Stomach (tissue), 9 donors: ENCODE results near the gene TFAM. TPM values are rescaled to one million over a fixed set of nuclear protein-coding genes. Genes with fewer than 3 reads are reported as not detected.

Source experiments
- DNase-seq, 2 donors: peaks; one replicate each; pipeline versions ENCODE4 v3.0.0 to v3.0.0-alpha.2; 2013 to 2019
- H3K27ac ChIP-seq, 5 donors: fragments of 200-600 bp in 4 of 5; sonication (generic) in 4 of 5; one replicate each; pipeline ENCODE4 v1.5.1; 2013 to 2019; ENCODE audit warnings: mild to moderate bottlenecking in 1 of 5, moderate library complexity in 1 of 5
- H3K27me3 ChIP-seq, 3 donors: fragments of 200-600 bp; sonication (generic); one replicate each; pipeline ENCODE4 v1.5.1; 2017 to 2019; ENCODE audit warnings: mixed run types in 1 of 3
- H3K36me3 ChIP-seq, 4 donors: fragments of 200-600 bp; sonication (generic); 1 replicate in 3 of 4; 2 replicates in 1 of 4; pipeline ENCODE4 v1.5.1; 2016 to 2019
- H3K4me1 ChIP-seq, 4 donors: fragments of 200-600 bp; sonication (generic); one replicate each; pipeline ENCODE4 v1.5.1; 2016 to 2019
- H3K4me3 ChIP-seq, 4 donors: fragments of 200-600 bp; sonication (generic) in 3 of 4; one replicate each; pipeline ENCODE4 v1.5.1; 2016 to 2019; ENCODE audit warnings: mild to moderate bottlenecking in 1 of 4
- H3K9me3 ChIP-seq, 4 donors: fragments of 200-600 bp; sonication (generic); one replicate each; pipeline ENCODE4 v1.5.1; 2016 to 2019
- EP300 ChIP-seq: sonication (generic); formaldehyde crosslinking; IDR thresholded peaks from one replicate; pipeline ENCODE4 v1.6.1; 2017; ENCODE audit warnings: antibody characterized with exemption
- POLR2A ChIP-seq, 4 donors: fragments of 450-650 bp; IDR thresholded peaks; one replicate each; pipeline ENCODE4 v1.6.1; 2016; ENCODE audit warnings: antibody characterized with exemption in 4 of 4, control low read depth in 2 of 4, mild to moderate bottlenecking in 1 of 4, moderate library complexity in 1 of 4
- POLR2AphosphoS5 ChIP-seq, 3 donors: sonication (generic); formaldehyde crosslinking; IDR thresholded peaks; one replicate each; pipeline ENCODE4 v1.6.1; 2016; ENCODE audit warnings: antibody characterized with exemption in 3 of 3
- WGBS, 5 donors: extraction: QIAGEN DNeasy Blood & Tissue Kit in 3 of 5; methylation state at CpG; one replicate each; pipeline versions ENCODE4 v1.1.5 to v1.1.7; 2013 to 2018; 5-methylcytosine and 5-hydroxymethylcytosine counted together
- intact Hi-C: fragments of 100-400 bp; cut with DNase I; formaldehyde crosslinking; loops from one replicate; pipeline ENCODE4 v1.15.1; 2023; ENCODE audit warnings: low total_unique reads
- polyA plus RNA-seq, 3 donors: library from polyadenylated mRNA; stranded (reverse); fragments of 200-250 nt; gene quantifications; one replicate each; pipeline ENCODE4 v1.2.3, GENCODE V29; 2013
- total RNA-seq, 5 donors: library from RNA; depleted of rRNA; stranded (reverse); fragments of >200 nt; gene quantifications; one replicate each; pipeline versions ENCODE4 v1.1.0 to v1.2.3, GENCODE V29; 2014 to 2016
- TF ChIP-seq, protein P1 (sequence below), 7 experiments: fragments of 450-650 bp in 4 of 7; fragments of 200-600 bp in 3 of 7; sonication (generic) in 3 of 7; IDR thresholded peaks; one replicate each; pipeline ENCODE4 v1.5.1; 2016 to 2019; ENCODE audit warnings: antibody characterized with exemption in 7 of 7, control low read depth in 2 of 7, mild to moderate bottlenecking in 1 of 7
- donor health status: healthy with polysubstance abuse.
- donor health status: Bipolar disorder and iron deficiency.
- donor health status: healthy.

The TFAM gene
- total and polyA plus RNA-seq, 8 donors = 4.9 to 39.7 (median 16.8) TPM

DNA sequence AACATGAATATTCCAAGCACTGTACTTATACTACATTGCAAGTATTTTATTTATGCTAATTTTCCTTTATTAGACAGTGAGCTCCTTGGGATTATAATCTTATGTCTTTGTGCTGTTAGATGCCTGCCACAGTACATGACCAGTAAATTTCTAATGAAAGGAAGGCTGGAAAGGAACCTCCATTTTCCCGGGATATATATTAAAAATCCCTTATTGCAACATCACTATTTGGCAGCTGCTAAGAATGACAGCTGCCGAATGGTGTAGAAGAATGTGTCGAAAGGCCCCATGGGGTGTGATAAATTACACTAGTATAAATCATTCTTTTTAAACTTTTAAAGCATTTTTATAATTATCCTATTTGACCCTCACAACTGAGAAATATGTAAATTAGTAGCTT is 59.1 kb downstream of the TFAM start:
- H3K9me3 ChIP-seq = peaks cover 0 to 20% (median 8%) of the 10 kb centered on the region in 4 donors
- no peak for DNase-seq
- H3K4me1 ChIP-seq = peaks cover 0 to 6% (median 0%) of the 10 kb centered on the region in 4 donors
- 42 to 70% (median 50%) methylated on average over 3 of the region's 3 CpGs for WGBS, 5 donors
- H3K27ac ChIP-seq = no peak overlapping the region
- no peak overlapping the region for H3K4me3 ChIP-seq
- intact Hi-C loops = no loop called here
- TF ChIP-seq, protein P1, sequence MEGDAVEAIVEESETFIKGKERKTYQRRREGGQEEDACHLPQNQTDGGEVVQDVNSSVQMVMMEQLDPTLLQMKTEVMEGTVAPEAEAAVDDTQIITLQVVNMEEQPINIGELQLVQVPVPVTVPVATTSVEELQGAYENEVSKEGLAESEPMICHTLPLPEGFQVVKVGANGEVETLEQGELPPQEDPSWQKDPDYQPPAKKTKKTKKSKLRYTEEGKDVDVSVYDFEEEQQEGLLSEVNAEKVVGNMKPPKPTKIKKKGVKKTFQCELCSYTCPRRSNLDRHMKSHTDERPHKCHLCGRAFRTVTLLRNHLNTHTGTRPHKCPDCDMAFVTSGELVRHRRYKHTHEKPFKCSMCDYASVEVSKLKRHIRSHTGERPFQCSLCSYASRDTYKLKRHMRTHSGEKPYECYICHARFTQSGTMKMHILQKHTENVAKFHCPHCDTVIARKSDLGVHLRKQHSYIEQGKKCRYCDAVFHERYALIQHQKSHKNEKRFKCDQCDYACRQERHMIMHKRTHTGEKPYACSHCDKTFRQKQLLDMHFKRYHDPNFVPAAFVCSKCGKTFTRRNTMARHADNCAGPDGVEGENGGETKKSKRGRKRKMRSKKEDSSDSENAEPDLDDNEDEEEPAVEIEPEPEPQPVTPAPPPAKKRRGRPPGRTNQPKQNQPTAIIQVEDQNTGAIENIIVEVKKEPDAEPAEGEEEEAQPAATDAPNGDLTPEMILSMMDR (IDR thresholded peaks at IDR 0.05) = no peak
- TF ChIP-seq POLR2AphosphoS5 (IDR thresholded peaks at IDR 0.05) (no peak), POLR2A (IDR thresholded peaks at IDR 0.05) (no peak), EP300 (no peak)
- H3K27me3 ChIP-seq = no peaks in the 10 kb centered on the region
- no peaks in the 10 kb centered on the region for H3K36me3 ChIP-seq

DNA sequence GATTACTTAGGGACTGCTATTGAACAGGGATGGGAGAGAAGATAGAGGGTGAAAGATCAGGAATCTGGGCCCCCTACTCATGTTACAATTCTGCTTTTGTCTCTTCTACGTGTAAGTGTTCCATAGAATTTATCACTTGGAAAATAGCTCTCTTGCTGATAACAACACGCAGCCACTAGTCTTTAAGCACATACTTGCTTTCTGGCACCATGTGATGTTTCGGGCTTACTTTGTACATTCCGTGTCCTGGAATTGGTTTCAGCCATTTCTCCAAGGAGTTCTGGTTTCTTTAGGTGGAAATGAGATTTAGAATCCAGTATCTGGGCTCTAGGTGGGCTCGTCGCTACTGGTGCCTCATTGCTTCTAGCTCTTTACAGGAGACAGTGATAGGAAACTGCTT is 59.7 kb downstream of the TFAM start:
- intact Hi-C loops = no loop called here
- no peak for TF ChIP-seq EP300
- TF ChIP-seq POLR2AphosphoS5 (IDR thresholded peaks at IDR 0.05) = no peak
- TF ChIP-seq, protein P1 (IDR thresholded peaks at IDR 0.05) = no peak
- no peak for TF ChIP-seq POLR2A (IDR thresholded peaks at IDR 0.05)
- Histone ChIP-seq H3K9me3 (peaks cover 0 to 15% (median 8%) of the 10 kb centered on the region in 4 donors), H3K36me3 (no peaks in the 10 kb centered on the region), H3K27me3 (no peaks in the 10 kb centered on the region), H3K4me1 (peaks cover 0 to 6% (median 0%) of the 10 kb centered on the region in 4 donors), H3K4me3 (no peak overlapping the region), H3K27ac (no peak overlapping the region)
- no peak for DNase-seq
- WGBS, 5 donors = 33 to 56% (median 47%) methylated on average over 6 of the region's 6 CpGs

DNA sequence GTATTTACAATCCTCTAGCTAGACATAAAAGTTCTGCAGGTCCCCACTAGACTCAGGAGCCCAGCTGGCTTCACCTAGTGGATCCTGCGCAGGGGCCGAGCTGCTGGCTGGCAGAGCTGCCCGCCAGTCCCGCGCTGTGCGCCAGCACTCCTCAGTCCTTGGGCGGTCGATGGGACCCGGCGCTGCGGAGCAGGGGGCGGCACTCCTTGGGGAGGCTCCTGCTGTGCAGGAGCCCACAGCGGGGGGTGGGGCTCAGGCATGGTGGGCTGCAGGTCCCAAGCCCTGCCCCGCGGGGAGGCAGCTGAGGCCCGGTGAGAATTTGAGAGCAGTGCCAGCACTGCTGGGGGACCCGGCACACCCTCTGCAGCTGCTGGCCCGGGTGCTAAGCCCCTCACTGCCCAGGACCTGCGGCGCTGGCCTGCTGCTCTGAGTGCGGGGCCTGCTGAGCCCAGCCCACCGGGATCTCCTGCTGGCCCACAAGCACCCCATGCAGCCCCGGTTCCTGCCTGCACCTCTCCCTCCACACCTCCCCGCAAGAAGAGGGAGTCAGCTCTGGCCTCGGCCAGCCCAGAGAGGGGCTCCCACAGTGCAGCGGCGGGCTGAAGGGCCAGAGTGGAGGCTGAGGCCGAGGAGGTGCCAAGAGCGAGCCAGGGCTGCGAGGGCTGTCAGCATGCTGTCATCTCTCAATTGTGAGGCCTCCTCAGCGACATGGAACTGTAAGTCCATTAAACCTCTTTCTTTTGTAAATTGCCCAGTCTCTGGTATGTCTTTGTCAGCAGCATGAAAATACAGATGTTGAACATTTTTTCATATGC is 63.1 kb downstream of the TFAM start:
- Histone ChIP-seq H3K4me1 (peaks cover 0 to 10% (median 0%) of the 10 kb centered on the region in 4 donors), H3K4me3 (no peak overlapping the region), H3K9me3 (peaks cover 0 to 12% (median 8%) of the 10 kb centered on the region in 4 donors), H3K27ac (no peak overlapping the region), H3K27me3 (no peaks in the 10 kb centered on the region), H3K36me3 (no peaks in the 10 kb centered on the region)
- no peak for DNase-seq
- intact Hi-C loops = no loop called here
- 96 to 99% (median 97%) methylated on average over 16 to 31 of the region's 31 CpGs for WGBS, 5 donors
- TF ChIP-seq POLR2A (IDR thresholded peaks at IDR 0.05) (no peak), EP300 (no peak), POLR2AphosphoS5 (IDR thresholded peaks at IDR 0.05) (no peak)
- TF ChIP-seq, protein P1 (IDR thresholded peaks at IDR 0.05) = no peak

Other genes starting within 250 kb of the TFAM start
- 10 to 100 TPM in 1 of 5 donors, 1 to 10 TPM in 3, not detected in 1; 4.1 to 15.6 (median 5.5) TPM for gene IPMK, start 117.5 kb upstream of the TFAM start, total RNA-seq
- gene IPMK, start 117.5 kb upstream of the TFAM start, polyA plus RNA-seq = 1 to 10 TPM; 1.8 to 4.0 (median 1.9) TPM
- 10 to 100 TPM in 2 of 5 donors, 1 to 10 TPM in 3; 1.2 to 93.6 (median 8.2) TPM for gene CISD1, start 116.2 kb upstream of the TFAM start, total RNA-seq
- gene CISD1, start 116.2 kb upstream of the TFAM start, polyA plus RNA-seq = 10 to 100 TPM; 13.3 to 33.2 (median 28.0) TPM
- 10 to 100 TPM in 2 of 5 donors, 1 to 10 TPM in 3; 7.0 to 16.5 (median 9.6) TPM for gene UBE2D1, start 50.4 kb upstream of the TFAM start, total RNA-seq
- 1 to 10 TPM; 6.9 to 9.5 (median 7.3) TPM for gene UBE2D1, start 50.4 kb upstream of the TFAM start, polyA plus RNA-seq
- gene BICC1, start 127.5 kb downstream of the TFAM start, total RNA-seq = 10 to 100 TPM in 1 of 5 donors, 1 to 10 TPM in 3, under 1 TPM in 1; 0.29 to 25.0 (median 6.2) TPM
- 1 to 10 TPM; 1.6 to 4.9 (median 3.7) TPM for gene BICC1, start 127.5 kb downstream of the TFAM start, polyA plus RNA-seq